ENCODE data around the gene ERC1.

GRCh38 chr12:1499351-1499750, 508.3 kb downstream of the ERC1 start:
- no peak for TF ChIP-seq CBX8 (IDR thresholded peaks at IDR 0.05)
- no peak for TF ChIP-seq CTCF (IDR thresholded peaks at IDR 0.05)
- TF ChIP-seq USF2 (IDR thresholded peaks at IDR 0.05), result no peak
- no peak for TF ChIP-seq EP300 (IDR thresholded peaks at IDR 0.05)
- no peak for TF ChIP-seq MAFK (IDR thresholded peaks at IDR 0.05; ENCODE audit: partially characterized antibody)
- no peak for TF ChIP-seq MAX (IDR thresholded peaks at IDR 0.05)
- TF ChIP-seq MAZ (IDR thresholded peaks at IDR 0.05; ENCODE audit: borderline replicate concordance, low read depth, low read length), result no peak
- TF ChIP-seq JUNB (IDR thresholded peaks at IDR 0.05), result no peak
- no peak for TF ChIP-seq ZSCAN20 (CRISPR knock-in tag; IDR thresholded peaks at IDR 0.05)
- no peak for TF ChIP-seq SREBF2 (IDR thresholded peaks at IDR 0.05)
- TF ChIP-seq POLR2A (IDR thresholded peaks at IDR 0.05; ENCODE audit: low read length), result no peak
- no peak for TF ChIP-seq ESRRA (IDR thresholded peaks at IDR 0.05; ENCODE audit: borderline replicate concordance, low read length)
